ENCODE results near the gene KIF22. TPM values are rescaled to one million over a fixed set of nuclear protein-coding genes. Genes with fewer than 3 reads are reported as not detected.

Gene KIF22
- polyA plus RNA-seq, 1 of the 3 experiments (the other 2 are of a cell fraction), result 64.1 TPM

DNA sequence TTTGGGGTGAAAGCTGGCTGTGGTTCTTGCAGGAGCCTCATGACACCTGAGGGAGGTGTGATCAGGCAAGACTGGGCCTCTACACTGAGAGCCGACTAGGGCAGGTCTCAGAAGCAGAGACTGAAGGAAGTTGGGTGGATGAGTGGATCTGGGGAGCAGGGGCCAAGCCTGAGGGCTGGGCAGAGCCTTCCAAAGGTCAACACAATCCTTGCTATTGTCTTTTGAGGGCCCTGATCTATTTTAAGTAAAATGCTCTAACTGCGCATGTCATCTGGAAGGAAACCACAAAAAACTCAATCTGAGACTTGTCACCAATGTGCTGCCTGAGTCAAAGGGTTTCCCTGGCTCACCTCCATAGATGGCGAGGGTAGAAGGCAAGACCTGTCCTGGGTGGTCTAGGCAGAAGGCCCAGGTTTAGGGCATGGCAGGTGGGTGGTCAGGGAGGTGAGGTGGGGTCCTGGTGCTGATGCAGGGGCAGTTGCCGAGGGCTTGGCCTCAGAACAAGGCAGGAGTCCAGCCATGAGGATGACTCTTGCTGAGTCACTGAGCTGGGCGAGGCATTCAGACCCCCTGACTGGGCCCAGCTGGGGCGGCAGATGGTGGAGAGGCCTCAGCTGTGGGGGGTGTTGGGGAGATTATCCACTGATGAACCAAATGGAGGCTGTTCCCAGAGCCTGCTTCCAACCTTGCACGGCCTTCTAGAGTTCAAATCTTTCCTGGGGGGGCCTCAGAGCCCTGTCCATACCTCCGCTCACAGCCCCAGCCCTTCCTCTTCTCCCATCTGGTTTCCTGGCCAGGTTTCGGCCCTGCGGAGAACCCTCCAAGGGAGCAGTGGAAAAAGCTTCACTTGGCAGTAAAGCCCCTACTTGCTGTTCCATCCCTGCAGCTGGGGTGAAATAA, 34.8 kb downstream of the KIF22 start:
- Histone ChIP-seq H3K36me3 (replicated peaks in 1 of 2; ENCODE audit: control insufficient read depth in 1 of 2, insufficient read depth in 2 of 2, low read length in 1 of 2) (peaks cover 0 to 8% of the 10 kb centered on the region in 2 experiments), H2AFZ (ENCODE audit: low read depth) (no peak overlapping the region), H3K79me2 (ENCODE audit: insufficient read depth) (peaks cover 88% of the 10 kb centered on the region), H3K4me3 (ENCODE audit: low read depth in 2 of 2, low read length in 1 of 2) (peak overlapping the region in 1 of 2 experiments; percentile 47; a peak in 2 of 4 replicates), H3K9me2 (no peaks in the 10 kb centered on the region), H3K4me2 (peak overlapping the region; percentile 90), H3K27ac (ENCODE audit: low read depth in 2 of 2, low read length in 1 of 2) (peak overlapping the region; percentile 54 to 97; a peak in 3 of 4 replicates), H3K27me3 (ENCODE audit: insufficient read depth) (no peaks in the 10 kb centered on the region), H3F3A (replicated peaks; ENCODE audit: insufficient read depth) (peaks cover 47% of the 10 kb centered on the region), H3K9ac (peak overlapping the region; percentile 78), H3K4me1 (ENCODE audit: control insufficient read depth in 1 of 2, insufficient read depth in 2 of 2, low read depth in 1 of 2, low read length in 1 of 2) (peaks cover 22 to 37% of the 10 kb centered on the region in 2 experiments; a peak in 3 of 4 replicates), H3K9me3 (no peaks in the 10 kb centered on the region), H4K20me1 (ENCODE audit: insufficient read depth) (no peaks in the 10 kb centered on the region)
- POLR2A ChIA-PET, result interaction anchor here (0.9 kb wide), 1 partner anchor 9 kb away, joined by 3 read pairs; no protein-coding TSS in a partner anchor
- CTCF ChIA-PET, result interaction anchor here (1.1 to 14.0 kb wide), 5 partner anchors 8 to 36 kb away, joined by 3 to 129 read pairs (median 6); partner anchors contain the start of gene PAGR1
- WGBS (ENCODE audit: low lambda C conversion rate), result 22% methylated on average over 10 of the region's 10 CpGs
- no peak for DNase-seq
- TF ChIP-seq JUND (IDR thresholded peaks at IDR 0.05) (peak; percentile 82), MEF2A (IDR thresholded peaks at IDR 0.05; ENCODE audit: borderline replicate concordance, low read depth) (peak; percentile 65), FOSL2 (IDR thresholded peaks at IDR 0.05; ENCODE audit: borderline replicate concordance, low read depth) (peak; percentile 91), SMC3 (IDR thresholded peaks at IDR 0.05; ENCODE audit: low read depth, low read length) (no peak), NRF1 (IDR thresholded peaks at IDR 0.05; ENCODE audit: low read depth, low read length) (peak; percentile 16; the same call in 1 of the 2 replicates), SIN3A (IDR thresholded peaks at IDR 0.05; ENCODE audit: borderline replicate concordance, low read depth, low read length) (no peak; the same call in 1 of the 2 replicates), RXRA (IDR thresholded peaks at IDR 0.05; ENCODE audit: borderline replicate concordance, low read depth) (peak; percentile 81; the same call in 1 of the 2 replicates), RFX5 (IDR thresholded peaks at IDR 0.05; ENCODE audit: low read length) (no peak), TEAD4 (IDR thresholded peaks at IDR 0.05; ENCODE audit: borderline replicate concordance, insufficient read depth) (0 out of 2 replicates have a peak, but pooled peaks have one; percentile 52), TCF12 (IDR thresholded peaks at IDR 0.05) (peak; percentile 89), GABPA (IDR thresholded peaks at IDR 0.05; ENCODE audit: low read depth) (no peak), EP300 (IDR thresholded peaks at IDR 0.05; ENCODE audit: borderline replicate concordance in 1 of 2, low read depth in 1 of 2, low read length in 1 of 2) (peak in 1 of 2 experiments; percentile 79; a peak in 1 of 4 replicates), ELF1 (IDR thresholded peaks at IDR 0.05) (no peak), CHD2 (IDR thresholded peaks at IDR 0.05; ENCODE audit: low read length, partially characterized antibody) (no peak), NFIC (IDR thresholded peaks at IDR 0.05; ENCODE audit: borderline replicate concordance) (peak; percentile 77), POLR2AphosphoS5 (IDR thresholded peaks at IDR 0.05; ENCODE audit: low read depth, low read length) (peak; percentile 5), TAF1 (IDR thresholded peaks at IDR 0.05; ENCODE audit: borderline replicate concordance, low read depth, low read length) (no peak), RCOR1 (IDR thresholded peaks at IDR 0.05; ENCODE audit: low read length) (no peak), FOXM1 (IDR thresholded peaks at IDR 0.05; ENCODE audit: low read depth) (no peak)
- TF ChIP-seq, protein P1, sequence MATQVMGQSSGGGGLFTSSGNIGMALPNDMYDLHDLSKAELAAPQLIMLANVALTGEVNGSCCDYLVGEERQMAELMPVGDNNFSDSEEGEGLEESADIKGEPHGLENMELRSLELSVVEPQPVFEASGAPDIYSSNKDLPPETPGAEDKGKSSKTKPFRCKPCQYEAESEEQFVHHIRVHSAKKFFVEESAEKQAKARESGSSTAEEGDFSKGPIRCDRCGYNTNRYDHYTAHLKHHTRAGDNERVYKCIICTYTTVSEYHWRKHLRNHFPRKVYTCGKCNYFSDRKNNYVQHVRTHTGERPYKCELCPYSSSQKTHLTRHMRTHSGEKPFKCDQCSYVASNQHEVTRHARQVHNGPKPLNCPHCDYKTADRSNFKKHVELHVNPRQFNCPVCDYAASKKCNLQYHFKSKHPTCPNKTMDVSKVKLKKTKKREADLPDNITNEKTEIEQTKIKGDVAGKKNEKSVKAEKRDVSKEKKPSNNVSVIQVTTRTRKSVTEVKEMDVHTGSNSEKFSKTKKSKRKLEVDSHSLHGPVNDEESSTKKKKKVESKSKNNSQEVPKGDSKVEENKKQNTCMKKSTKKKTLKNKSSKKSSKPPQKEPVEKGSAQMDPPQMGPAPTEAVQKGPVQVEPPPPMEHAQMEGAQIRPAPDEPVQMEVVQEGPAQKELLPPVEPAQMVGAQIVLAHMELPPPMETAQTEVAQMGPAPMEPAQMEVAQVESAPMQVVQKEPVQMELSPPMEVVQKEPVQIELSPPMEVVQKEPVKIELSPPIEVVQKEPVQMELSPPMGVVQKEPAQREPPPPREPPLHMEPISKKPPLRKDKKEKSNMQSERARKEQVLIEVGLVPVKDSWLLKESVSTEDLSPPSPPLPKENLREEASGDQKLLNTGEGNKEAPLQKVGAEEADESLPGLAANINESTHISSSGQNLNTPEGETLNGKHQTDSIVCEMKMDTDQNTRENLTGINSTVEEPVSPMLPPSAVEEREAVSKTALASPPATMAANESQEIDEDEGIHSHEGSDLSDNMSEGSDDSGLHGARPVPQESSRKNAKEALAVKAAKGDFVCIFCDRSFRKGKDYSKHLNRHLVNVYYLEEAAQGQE (IDR thresholded peaks at IDR 0.05; ENCODE audit: low read depth, low read length), result no peak
- TF ChIP-seq, protein P2, sequence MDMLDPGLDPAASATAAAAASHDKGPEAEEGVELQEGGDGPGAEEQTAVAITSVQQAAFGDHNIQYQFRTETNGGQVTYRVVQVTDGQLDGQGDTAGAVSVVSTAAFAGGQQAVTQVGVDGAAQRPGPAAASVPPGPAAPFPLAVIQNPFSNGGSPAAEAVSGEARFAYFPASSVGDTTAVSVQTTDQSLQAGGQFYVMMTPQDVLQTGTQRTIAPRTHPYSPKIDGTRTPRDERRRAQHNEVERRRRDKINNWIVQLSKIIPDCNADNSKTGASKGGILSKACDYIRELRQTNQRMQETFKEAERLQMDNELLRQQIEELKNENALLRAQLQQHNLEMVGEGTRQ (IDR thresholded peaks at IDR 0.05; ENCODE audit: borderline replicate concordance, low read depth, low read length), result no peak
- TF ChIP-seq, protein P3, sequence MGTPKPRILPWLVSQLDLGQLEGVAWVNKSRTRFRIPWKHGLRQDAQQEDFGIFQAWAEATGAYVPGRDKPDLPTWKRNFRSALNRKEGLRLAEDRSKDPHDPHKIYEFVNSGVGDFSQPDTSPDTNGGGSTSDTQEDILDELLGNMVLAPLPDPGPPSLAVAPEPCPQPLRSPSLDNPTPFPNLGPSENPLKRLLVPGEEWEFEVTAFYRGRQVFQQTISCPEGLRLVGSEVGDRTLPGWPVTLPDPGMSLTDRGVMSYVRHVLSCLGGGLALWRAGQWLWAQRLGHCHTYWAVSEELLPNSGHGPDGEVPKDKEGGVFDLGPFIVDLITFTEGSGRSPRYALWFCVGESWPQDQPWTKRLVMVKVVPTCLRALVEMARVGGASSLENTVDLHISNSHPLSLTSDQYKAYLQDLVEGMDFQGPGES (IDR thresholded peaks at IDR 0.05; ENCODE audit: low read depth, low read length), result no peak
- TF ChIP-seq, protein P4, sequence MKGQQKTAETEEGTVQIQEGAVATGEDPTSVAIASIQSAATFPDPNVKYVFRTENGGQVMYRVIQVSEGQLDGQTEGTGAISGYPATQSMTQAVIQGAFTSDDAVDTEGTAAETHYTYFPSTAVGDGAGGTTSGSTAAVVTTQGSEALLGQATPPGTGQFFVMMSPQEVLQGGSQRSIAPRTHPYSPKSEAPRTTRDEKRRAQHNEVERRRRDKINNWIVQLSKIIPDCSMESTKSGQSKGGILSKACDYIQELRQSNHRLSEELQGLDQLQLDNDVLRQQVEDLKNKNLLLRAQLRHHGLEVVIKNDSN (IDR thresholded peaks at IDR 0.05; ENCODE audit: borderline replicate concordance, low read depth), result no peak
- TF ChIP-seq, protein P5, sequence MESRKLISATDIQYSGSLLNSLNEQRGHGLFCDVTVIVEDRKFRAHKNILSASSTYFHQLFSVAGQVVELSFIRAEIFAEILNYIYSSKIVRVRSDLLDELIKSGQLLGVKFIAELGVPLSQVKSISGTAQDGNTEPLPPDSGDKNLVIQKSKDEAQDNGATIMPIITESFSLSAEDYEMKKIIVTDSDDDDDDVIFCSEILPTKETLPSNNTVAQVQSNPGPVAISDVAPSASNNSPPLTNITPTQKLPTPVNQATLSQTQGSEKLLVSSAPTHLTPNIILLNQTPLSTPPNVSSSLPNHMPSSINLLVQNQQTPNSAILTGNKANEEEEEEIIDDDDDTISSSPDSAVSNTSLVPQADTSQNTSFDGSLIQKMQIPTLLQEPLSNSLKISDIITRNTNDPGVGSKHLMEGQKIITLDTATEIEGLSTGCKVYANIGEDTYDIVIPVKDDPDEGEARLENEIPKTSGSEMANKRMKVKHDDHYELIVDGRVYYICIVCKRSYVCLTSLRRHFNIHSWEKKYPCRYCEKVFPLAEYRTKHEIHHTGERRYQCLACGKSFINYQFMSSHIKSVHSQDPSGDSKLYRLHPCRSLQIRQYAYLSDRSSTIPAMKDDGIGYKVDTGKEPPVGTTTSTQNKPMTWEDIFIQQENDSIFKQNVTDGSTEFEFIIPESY (IDR thresholded peaks at IDR 0.05; ENCODE audit: borderline replicate concordance, low read depth), result no peak

All from SK-N-SH (cell line).